ENCODE measurements around the gene DNAI1.

DNAI1 gene

GRCh38 chr9:34545497-34545896, 86.9 kb downstream of the DNAI1 start:
- DNase-seq (ENCODE audit: insufficient read length, low spot score) (no peak), FAIRE-seq (no peak)
- TF ChIP-seq POLR2A (IDR thresholded peaks at IDR 0.05; ENCODE audit: low read depth, low read length): no peak

GRCh38 chr9:34546102-34546833, 87.7 kb downstream of the DNAI1 start:
- no peak for TF ChIP-seq POLR2A (IDR thresholded peaks at IDR 0.05; ENCODE audit: low read depth, low read length)
- DNase-seq (ENCODE audit: insufficient read length, low spot score) (no peak), FAIRE-seq (no peak)

GRCh38 chr9:34546834-34547827, 88.5 kb downstream of the DNAI1 start:
- no peak for TF ChIP-seq POLR2A (IDR thresholded peaks at IDR 0.05; ENCODE audit: low read depth, low read length)
- FAIRE-seq (no peak), DNase-seq (ENCODE audit: insufficient read length, low spot score) (peak; percentile 57)

- peak; percentile 53 for DNase-seq (ENCODE audit: insufficient read length, low spot score)
- no peak for TF ChIP-seq POLR2A (IDR thresholded peaks at IDR 0.05; ENCODE audit: low read depth, low read length)
- no peak for FAIRE-seq
Observed at GRCh38 chr9:34547960-34548611, 89.5 kb downstream of the DNAI1 start.

GRCh38 chr9:34549407-34549732, 90.8 kb downstream of the DNAI1 start:
- FAIRE-seq (no peak), DNase-seq (ENCODE audit: insufficient read length, low spot score) (no peak)
- no peak for TF ChIP-seq POLR2A (IDR thresholded peaks at IDR 0.05; ENCODE audit: low read depth, low read length)

- TF ChIP-seq POLR2A (IDR thresholded peaks at IDR 0.05; ENCODE audit: low read depth, low read length): no peak
- FAIRE-seq (no peak), DNase-seq (ENCODE audit: insufficient read length, low spot score) (no peak)
Observed at GRCh38 chr9:34550016-34550680, 91.5 kb downstream of the DNAI1 start.

GRCh38 chr9:34550681-34551270, 92.2 kb downstream of the DNAI1 start:
- no peak for TF ChIP-seq POLR2A (IDR thresholded peaks at IDR 0.05; ENCODE audit: low read depth, low read length)

GRCh38 chr9:34551751-34552605, 93.4 kb downstream of the DNAI1 start:
- TF ChIP-seq POLR2A (IDR thresholded peaks at IDR 0.05; ENCODE audit: low read depth, low read length): no peak
- FAIRE-seq: no peak
- DNase-seq (ENCODE audit: insufficient read length, low spot score): no peak

More at GRCh38 chr9:34550681-34551270, 92.2 kb downstream of the DNAI1 start:
- DNase-seq (ENCODE audit: insufficient read length, low spot score) (no peak), FAIRE-seq (no peak)

GRCh38 chr9:34552606-34552981, 94.0 kb downstream of the DNAI1 start:
- TF ChIP-seq POLR2A (IDR thresholded peaks at IDR 0.05; ENCODE audit: low read depth, low read length): no peak
- FAIRE-seq: no peak

GRCh38 chr9:34552986-34553385, 94.4 kb downstream of the DNAI1 start:
- DNase-seq (ENCODE audit: insufficient read length, low spot score) (no peak), FAIRE-seq (no peak)
- TF ChIP-seq POLR2A (IDR thresholded peaks at IDR 0.05; ENCODE audit: low read depth, low read length): no peak

More at GRCh38 chr9:34552606-34552981, 94.0 kb downstream of the DNAI1 start:
- no peak for DNase-seq (ENCODE audit: insufficient read length, low spot score)

GRCh38 chr9:34553511-34554021, 95.0 kb downstream of the DNAI1 start:
- TF ChIP-seq POLR2A (IDR thresholded peaks at IDR 0.05; ENCODE audit: low read depth, low read length): no peak
- DNase-seq (ENCODE audit: insufficient read length, low spot score) (no peak), FAIRE-seq (no peak)

Data from H54 (cell line).